DMS114 treated with DMSO at 0.1 percent for 48 hours (cell line): ENCODE data around the gene TWIST2.

Experiments used
- DNase-seq: peaks from one replicate; lab custom pipeline; 2025; ENCODE audit not compliant: unreplicated experiment; lab: John Stamatoyannopoulos, UW

TWIST2 gene

GRCh38 chr2:238888781-238889180 is 40.9 kb downstream of the TWIST2 start:
- no peak for DNase-seq

- no peak for DNase-seq
These were observed 42.2 kb downstream of the TWIST2 start for GRCh38 chr2:238890131-238890530.

GRCh38 chr2:238890618-238891456 is 43.0 kb downstream of the TWIST2 start:
- no peak for DNase-seq

GRCh38 chr2:238891457-238892203 is 43.7 kb downstream of the TWIST2 start:
- no peak for DNase-seq

- no peak for DNase-seq
These were observed 44.3 kb downstream of the TWIST2 start for GRCh38 chr2:238892204-238892500.

DNA sequence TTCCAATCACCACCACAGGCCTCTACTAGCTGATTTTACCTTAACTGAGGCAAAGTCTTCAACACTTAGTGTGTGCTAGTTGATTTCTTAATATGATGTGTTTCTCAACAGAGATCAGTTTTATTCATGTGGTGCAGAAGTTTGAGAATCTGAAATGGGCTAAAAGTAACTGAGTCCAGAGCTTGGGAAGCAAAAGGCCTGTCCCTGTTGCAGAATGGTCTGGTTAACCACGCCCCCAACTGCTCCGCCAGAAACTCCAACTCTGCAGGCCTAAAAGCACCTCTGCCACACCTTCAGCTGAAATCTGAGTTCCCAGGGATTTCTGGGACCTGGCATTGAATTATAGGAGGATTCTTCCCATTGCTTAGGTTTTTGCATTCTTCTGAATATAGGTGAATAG is 44.9 kb downstream of the TWIST2 start:
- DNase-seq = no peak

- no peak for DNase-seq
These were observed 45.6 kb downstream of the TWIST2 start for GRCh38 chr2:238893349-238894000.

DNA sequence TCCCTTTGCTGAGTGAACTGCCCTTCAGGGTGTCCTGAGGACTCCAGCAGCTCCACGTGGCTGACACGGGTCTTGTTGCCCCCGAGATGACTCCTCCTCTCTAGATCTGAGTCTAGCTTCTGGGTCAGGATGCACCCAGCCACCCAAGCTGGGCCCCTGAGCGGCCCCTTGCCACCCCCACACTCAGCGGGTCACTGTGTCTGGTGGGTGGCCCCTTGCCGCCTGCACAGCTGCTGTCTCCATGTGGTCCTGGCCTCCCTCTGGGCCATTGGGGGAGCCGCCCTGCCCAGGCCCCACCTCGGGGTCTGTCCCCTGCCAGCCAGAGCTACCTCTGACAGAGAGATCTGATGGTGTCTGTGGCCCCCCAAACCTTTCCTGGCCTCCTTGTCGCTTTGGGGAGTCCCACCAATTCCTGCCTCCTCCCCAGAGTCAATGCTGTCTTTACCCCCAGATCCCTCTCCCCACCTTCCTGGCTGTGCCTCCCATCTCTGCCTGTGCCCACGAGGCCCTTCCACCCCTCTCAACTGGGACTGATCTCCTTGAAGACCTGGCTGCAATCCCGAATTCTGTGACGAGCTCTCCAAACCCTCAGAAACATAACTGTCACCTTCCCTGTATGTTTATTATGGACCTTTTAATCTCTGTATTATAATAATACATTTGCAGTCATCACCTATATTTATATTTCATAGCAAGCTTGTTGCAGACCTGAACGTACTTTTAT is 46.5 kb downstream of the TWIST2 start:
- no peak for DNase-seq

DNA sequence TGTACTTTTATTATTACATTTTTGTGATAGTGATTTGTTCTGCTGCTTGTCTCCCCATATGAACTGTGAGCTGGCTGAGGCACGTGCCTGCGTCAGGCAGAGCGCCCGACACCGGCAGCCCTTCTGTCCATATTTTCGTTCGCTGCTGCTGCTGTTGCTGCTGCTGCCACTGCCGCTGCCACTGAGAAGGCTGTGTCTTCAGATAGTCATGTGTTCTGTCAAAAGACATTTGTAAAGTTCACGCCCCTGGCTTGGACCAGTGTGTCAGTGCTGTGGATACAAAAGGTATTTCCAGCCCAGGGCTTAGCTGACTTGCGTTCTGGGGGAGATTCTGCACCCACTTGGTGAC is 47.0 kb downstream of the TWIST2 start:
- DNase-seq = no peak

DNA sequence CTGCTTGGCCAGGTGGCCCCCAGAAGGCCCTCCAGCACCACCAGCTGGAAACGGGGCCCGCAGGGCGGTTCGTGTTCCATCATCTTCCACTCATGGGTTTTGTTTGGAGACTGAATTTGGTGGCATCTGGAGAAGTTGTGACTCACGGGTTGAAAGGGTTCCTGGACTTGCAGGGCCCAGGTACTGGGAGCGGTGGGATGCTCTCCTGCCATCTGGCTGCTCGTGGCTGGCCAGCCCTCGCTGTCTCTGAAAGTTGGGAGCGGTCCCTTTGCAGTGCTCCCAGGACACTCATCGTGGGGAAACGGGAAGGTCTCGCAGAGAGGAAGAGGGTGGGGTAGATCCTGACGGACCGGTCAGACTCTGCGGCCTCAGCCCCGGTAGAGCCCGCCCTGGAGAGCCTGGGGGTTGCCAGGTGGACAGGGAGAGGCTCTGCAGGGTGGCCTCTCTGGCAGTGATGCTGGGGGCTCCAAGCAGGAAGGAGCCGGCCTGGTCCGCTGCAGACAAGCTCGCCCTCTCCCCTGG is 47.5 kb downstream of the TWIST2 start:
- DNase-seq = no peak

GRCh38 chr2:238895891-238896600 is 48.2 kb downstream of the TWIST2 start:
- no peak for DNase-seq

GRCh38 chr2:238896641-238897040 is 48.8 kb downstream of the TWIST2 start:
- DNase-seq = no peak

DNA sequence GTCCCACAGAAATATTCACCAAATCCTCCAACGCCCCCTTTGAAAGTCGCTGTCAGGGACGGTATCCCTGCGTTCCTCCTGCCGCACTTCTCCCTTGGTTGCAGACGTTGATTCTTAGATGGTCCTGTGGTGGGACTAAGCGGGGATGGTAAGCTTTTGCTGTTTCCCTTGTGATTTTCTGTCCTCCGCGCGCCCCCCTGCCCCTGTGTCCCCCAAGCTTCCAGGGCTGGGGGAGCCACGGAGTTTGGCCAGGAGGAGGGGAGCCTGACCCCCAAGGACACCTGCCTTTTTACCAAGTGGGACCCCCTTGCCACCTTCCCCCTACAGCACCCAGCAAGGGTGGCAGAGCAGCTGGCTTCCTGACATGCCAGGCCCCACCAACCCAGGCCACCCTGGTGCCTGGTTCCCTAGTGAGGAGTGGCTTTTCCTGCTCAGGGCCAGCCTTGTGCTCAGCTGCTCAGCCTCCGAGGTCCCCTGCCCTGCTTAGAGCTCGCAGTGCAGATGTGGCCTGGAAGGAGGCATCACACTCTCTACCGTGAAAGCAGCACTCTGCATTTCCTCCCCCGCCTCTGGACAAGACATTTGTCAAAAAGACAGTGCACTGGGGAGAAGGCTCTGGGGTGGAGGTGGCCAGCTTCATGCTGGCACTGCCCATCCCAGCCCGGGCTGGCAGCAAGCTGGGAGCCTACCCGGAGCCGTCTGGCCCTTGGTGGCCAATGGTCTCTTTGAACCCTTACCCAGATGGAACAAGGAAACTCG is 49.4 kb downstream of the TWIST2 start:
- no peak for DNase-seq

DNA sequence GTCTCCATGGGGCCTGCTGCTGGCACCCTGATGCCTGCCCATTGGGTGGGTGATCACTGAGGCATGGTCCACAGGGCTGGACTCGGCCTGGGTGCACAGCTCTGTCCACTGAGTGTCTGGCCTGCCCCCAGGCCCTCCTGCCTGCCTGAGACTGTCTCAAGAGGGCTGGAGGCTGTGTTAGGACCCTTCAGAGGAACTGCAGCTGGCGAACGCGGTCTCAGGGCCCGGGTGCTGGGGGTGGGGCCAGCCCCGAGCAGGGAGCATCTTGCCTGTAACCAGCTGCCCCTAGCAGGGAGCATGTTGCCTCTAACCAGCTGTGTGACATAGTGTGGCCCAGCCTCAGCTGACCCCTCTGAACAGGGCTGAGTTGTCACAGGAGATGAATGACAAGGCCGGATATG is 50.0 kb downstream of the TWIST2 start:
- DNase-seq = no peak

DNA sequence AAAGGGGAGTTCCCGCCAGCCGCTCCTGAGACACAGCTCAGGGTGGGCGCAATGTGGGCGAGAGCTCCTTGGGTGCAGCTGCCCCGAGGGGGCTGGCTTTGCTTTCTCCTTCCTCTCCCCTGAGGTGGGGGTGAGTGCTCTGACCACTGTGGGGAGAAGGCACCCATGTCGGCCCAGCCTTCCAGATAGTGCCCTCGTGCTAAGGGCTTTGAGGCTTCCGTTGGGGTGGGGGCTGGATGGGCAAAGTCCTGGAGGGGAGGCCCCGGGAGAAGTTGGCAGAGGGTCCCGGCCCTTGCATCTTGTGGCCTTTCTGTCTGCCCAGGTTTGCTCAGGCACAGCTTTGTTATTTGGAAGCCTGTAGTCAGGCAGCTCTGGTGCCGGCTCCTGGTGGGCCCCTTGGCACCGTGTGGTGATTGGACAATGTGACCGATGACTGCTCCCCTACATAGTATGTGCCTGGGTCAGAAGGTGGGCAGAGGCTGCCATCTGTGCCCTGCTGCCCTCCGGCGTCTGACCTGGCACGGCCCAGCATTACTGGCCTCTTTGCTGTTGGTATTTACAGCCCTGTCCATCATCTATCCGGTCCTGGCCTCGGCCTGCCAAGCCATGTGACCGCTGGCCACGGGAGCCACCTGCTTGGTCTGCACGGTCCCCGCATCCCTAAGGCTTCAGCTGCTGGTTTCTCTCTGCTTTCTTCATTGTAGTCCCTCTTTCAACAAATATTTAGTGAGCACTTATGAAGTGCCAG is 50.8 kb downstream of the TWIST2 start:
- DNase-seq = no peak

DNA sequence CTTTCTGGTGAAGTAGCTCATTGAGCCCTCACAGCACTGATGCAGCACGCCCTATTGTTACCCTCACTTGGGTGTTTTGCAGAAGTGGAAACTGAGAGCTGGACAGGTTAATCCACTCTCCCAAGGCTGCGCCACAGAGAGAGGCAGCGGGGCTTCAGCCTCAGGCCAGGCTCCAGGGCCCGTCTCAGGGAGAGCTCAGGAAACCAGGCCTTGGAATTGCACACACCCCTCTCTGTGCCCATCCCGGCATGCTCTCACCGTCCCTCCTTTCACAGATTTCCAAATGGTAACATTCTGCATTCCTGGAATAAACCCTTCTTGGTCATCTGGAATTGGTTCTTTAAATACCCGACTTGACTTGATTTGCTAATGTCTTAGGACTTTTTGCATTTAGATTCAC is 51.5 kb downstream of the TWIST2 start:
- no peak for DNase-seq

DNA sequence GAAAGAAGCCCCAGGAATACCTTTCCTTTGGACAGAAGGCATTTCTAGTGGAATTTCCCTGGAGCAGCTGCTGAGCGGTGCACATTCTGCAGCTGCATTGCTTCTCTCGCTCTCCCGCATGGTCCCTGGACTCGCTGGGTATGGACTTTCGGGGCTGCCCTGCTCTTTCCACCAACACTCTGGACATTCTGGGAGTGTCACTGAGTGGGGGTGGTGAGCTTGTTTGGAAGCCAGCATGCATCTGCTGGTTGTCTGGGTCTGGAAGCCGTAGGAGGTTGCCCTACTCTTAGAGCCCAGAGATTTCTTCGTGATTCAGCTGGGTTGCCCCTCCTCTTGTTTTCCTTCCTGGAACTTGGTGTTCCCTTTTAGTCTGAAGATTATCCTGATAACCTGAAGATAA is 52.6 kb downstream of the TWIST2 start:
- no peak for DNase-seq

DNA sequence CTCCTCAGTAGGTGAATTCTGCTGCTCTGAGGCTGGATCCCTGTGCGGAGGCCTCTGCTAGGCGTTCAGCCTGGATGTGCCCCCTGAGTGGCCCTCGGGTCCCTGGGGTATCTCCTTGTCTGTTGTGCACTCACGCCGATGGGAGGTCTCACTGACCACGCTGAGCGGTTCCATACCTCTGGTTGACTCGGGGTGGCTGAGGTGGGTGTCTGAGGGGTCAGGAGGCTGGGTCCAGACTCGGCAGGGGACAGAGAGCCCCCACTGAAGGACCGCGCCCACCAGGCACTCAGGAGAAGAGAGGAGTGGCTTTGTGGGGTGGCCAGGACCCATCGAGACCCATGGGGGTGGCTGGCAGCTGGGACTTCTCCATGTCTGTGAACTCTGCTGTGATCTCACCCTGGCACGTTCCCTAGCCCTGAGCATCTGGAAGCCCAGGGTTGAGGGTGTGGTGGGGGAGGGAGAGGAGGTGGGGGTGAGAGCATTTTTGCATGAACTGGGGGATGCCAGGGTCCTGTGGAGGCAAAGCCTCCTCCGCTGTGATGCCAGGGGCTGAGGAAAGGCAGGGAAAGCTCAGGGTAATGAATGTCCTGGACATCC is 53.7 kb downstream of the TWIST2 start:
- DNase-seq = no peak

DNA sequence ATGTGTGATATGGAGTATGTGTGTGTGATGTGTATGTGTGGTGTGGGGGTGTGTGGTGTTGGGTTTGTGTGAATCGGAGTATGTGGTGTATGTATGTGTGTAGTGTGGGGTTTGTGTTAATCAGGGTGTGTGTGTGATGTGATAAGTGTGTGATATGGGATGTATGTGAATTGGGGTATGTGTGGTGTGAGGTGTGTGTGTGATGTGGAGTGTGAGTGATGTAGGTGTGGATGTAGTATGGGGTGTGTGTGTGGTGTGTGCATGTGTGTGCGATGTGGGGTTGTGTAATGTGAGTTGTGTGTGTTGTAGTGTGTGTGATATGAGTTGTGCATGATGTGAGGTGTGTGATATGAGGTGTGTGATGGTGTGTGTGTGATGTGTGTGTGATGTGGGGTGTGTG is 54.4 kb downstream of the TWIST2 start:
- no peak for DNase-seq
